ENCODE data around the gene S100A5.

- TF ChIP-seq, protein P1, sequence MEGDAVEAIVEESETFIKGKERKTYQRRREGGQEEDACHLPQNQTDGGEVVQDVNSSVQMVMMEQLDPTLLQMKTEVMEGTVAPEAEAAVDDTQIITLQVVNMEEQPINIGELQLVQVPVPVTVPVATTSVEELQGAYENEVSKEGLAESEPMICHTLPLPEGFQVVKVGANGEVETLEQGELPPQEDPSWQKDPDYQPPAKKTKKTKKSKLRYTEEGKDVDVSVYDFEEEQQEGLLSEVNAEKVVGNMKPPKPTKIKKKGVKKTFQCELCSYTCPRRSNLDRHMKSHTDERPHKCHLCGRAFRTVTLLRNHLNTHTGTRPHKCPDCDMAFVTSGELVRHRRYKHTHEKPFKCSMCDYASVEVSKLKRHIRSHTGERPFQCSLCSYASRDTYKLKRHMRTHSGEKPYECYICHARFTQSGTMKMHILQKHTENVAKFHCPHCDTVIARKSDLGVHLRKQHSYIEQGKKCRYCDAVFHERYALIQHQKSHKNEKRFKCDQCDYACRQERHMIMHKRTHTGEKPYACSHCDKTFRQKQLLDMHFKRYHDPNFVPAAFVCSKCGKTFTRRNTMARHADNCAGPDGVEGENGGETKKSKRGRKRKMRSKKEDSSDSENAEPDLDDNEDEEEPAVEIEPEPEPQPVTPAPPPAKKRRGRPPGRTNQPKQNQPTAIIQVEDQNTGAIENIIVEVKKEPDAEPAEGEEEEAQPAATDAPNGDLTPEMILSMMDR (IDR thresholded peaks at IDR 0.05; ENCODE audit: insufficient read depth, low read depth, low read length) = no peak
- TF ChIP-seq EZH2 (IDR thresholded peaks at IDR 0.05; ENCODE audit: insufficient read depth, low read length) = no peak
These were observed 43.2 kb upstream of the S100A5 start for GRCh38 chr1:153583976-153584375.
